NOMO-1 (cell line): ENCODE measurements around the gene RPL4.
"Not testable (repeated sequence)": the region's sequence is repeated elsewhere in the genome, so short reads cannot be mapped to it uniquely, and the experiment has no call there.

Experiments
- DNase-seq, 2 experiments: peaks; one replicate each; lab custom pipeline; 2025; ENCODE audit not compliant: unreplicated experiment in 2 of 2; lab: John Stamatoyannopoulos, UW

The RPL4 gene

GRCh38 chr15:66494262-66494661, 10.4 kb downstream of the RPL4 start:
- no peak for DNase-seq

GRCh38 chr15:66491846-66492245, 12.8 kb downstream of the RPL4 start:
- DNase-seq: no peak

- no peak for DNase-seq
These were observed 15.4 kb downstream of the RPL4 start for GRCh38 chr15:66489179-66489791.

- DNase-seq: no peak
These were observed 16.1 kb downstream of the RPL4 start for GRCh38 chr15:66488525-66488924.

- DNase-seq: no peak
These were observed 17.8 kb downstream of the RPL4 start for GRCh38 chr15:66486887-66487286.

GRCh38 chr15:66484539-66485112, 20.0 kb downstream of the RPL4 start:
- DNase-seq: no peak

- peak; percentile 87 to 91 for DNase-seq
These were observed 21.5 kb downstream of the RPL4 start for GRCh38 chr15:66483131-66483566.

GRCh38 chr15:66482539-66482938, 22.1 kb downstream of the RPL4 start:
- DNase-seq: no peak

GRCh38 chr15:66481107-66481856, 23.4 kb downstream of the RPL4 start:
- no peak for DNase-seq

- DNase-seq: no peak
These were observed 24.4 kb downstream of the RPL4 start for GRCh38 chr15:66480267-66480666.

GRCh38 chr15:66477011-66477410, 27.6 kb downstream of the RPL4 start:
- no peak for DNase-seq

GRCh38 chr15:66476535-66476934, 28.1 kb downstream of the RPL4 start:
- DNase-seq: no peak

GRCh38 chr15:66474963-66475362, 29.7 kb downstream of the RPL4 start:
- no peak for DNase-seq

GRCh38 chr15:66474135-66474534, 30.5 kb downstream of the RPL4 start:
- no peak for DNase-seq

GRCh38 chr15:66472176-66472999, 32.3 kb downstream of the RPL4 start:
- no peak for DNase-seq

- not testable (repeated sequence) for DNase-seq
These were observed 33.8 kb downstream of the RPL4 start for GRCh38 chr15:66470825-66471224.

- not testable (repeated sequence) for DNase-seq
These were observed 37.3 kb downstream of the RPL4 start for GRCh38 chr15:66467162-66468040.

GRCh38 chr15:66465294-66465693, 39.4 kb downstream of the RPL4 start:
- DNase-seq: peak; percentile 4 to 19

GRCh38 chr15:66462627-66463026, 42.0 kb downstream of the RPL4 start:
- DNase-seq: no peak

- no peak for DNase-seq
These were observed 42.7 kb downstream of the RPL4 start for GRCh38 chr15:66461917-66462316.
